Measurements from ENCODE around the gene MTUS2.

- no peak for TF ChIP-seq MXI1 (conservative IDR thresholded peaks at IDR 0.05; ENCODE audit: poor library complexity, severe bottlenecking)
- TF ChIP-seq CTCF (IDR thresholded peaks at IDR 0.05; ENCODE audit: poor library complexity, severe bottlenecking): no peak
- TF ChIP-seq REST (IDR thresholded peaks at IDR 0.05; ENCODE audit: borderline replicate concordance): no peak
- TF ChIP-seq EZH2 (IDR thresholded peaks at IDR 0.05; ENCODE audit: borderline replicate concordance, insufficient read depth, low read length, poor library complexity, severe bottlenecking): no peak
- TF ChIP-seq SMC3 (conservative IDR thresholded peaks at IDR 0.05; ENCODE audit: poor library complexity): no peak
- no peak for TF ChIP-seq POLR2AphosphoS5 (IDR thresholded peaks at IDR 0.05)
- TF ChIP-seq EP300 (conservative IDR thresholded peaks at IDR 0.05; ENCODE audit: poor library complexity, severe bottlenecking): peak; percentile 28
- no peak for TF ChIP-seq RAD21 (conservative IDR thresholded peaks at IDR 0.05)
Measured at GRCh38 chr13:29328501-29328900, 508.4 kb downstream of the MTUS2 start.

All from neural cell (in vitro differentiated cells).